RWPE1 (cell line): Measurements from ENCODE around the gene USE1.
"Not testable (repeated sequence)": the region's sequence is repeated elsewhere in the genome, so short reads cannot be mapped to it uniquely, and the experiment has no call there.

Experiments
- CTCF ChIA-PET: fragments of 350-600 bp; sonication (Branson Sonifier 250); formaldehyde crosslinking; extraction: SDS; loops from one replicate; lab custom pipeline; 2021; lab: Yijun Ruan, JAX
- POLR2A ChIA-PET: fragments of 400-600 bp; formaldehyde crosslinking; extraction: SDS; loops from one replicate; lab custom pipeline; 2020; ENCODE audit warnings: antibody characterized with exemption; ENCODE audit not compliant: low non-redundant PET; lab: Yijun Ruan, JAX
- DNase-seq: peaks from one replicate; pipeline ENCODE4 v3.0.0; 2012; ENCODE audit warnings: low spot score
- H3K27ac ChIP-seq: fragments of 450-650 bp; 2 replicates; pipeline ENCODE4 v1.5.1; 2017
- TF ChIP-seq, protein P1 (sequence below): fragments of 450-650 bp; conservative IDR thresholded peaks from 2 replicates; pipeline ENCODE4 v1.5.1; 2017; ENCODE audit warnings: low read depth, mild to moderate bottlenecking

Gene USE1

DNA sequence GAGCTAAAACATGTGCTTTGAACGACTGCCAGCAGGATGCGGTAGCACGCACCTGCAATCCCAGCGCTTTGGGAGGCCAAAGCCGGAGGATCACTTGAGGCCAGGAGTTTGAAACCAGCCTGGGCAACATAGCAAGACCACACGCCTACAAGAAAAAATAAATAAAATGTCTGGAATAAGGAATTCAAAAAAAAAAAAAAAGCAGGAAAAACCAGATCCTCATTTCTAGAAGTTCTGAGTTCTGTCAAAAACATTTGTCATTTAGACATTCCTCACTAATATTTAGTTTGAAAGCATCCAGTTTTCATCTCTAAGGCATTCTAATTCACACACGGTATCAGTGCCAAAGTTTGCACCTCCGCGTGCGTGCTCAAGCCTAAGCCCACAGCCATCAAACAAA, 36.9 kb upstream of the USE1 start:
- TF ChIP-seq, protein P1, sequence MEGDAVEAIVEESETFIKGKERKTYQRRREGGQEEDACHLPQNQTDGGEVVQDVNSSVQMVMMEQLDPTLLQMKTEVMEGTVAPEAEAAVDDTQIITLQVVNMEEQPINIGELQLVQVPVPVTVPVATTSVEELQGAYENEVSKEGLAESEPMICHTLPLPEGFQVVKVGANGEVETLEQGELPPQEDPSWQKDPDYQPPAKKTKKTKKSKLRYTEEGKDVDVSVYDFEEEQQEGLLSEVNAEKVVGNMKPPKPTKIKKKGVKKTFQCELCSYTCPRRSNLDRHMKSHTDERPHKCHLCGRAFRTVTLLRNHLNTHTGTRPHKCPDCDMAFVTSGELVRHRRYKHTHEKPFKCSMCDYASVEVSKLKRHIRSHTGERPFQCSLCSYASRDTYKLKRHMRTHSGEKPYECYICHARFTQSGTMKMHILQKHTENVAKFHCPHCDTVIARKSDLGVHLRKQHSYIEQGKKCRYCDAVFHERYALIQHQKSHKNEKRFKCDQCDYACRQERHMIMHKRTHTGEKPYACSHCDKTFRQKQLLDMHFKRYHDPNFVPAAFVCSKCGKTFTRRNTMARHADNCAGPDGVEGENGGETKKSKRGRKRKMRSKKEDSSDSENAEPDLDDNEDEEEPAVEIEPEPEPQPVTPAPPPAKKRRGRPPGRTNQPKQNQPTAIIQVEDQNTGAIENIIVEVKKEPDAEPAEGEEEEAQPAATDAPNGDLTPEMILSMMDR: no peak
- POLR2A ChIA-PET: no interaction called here
- DNase-seq: no peak
- no peak overlapping the region for H3K27ac ChIP-seq
- CTCF ChIA-PET: no interaction called here

DNA sequence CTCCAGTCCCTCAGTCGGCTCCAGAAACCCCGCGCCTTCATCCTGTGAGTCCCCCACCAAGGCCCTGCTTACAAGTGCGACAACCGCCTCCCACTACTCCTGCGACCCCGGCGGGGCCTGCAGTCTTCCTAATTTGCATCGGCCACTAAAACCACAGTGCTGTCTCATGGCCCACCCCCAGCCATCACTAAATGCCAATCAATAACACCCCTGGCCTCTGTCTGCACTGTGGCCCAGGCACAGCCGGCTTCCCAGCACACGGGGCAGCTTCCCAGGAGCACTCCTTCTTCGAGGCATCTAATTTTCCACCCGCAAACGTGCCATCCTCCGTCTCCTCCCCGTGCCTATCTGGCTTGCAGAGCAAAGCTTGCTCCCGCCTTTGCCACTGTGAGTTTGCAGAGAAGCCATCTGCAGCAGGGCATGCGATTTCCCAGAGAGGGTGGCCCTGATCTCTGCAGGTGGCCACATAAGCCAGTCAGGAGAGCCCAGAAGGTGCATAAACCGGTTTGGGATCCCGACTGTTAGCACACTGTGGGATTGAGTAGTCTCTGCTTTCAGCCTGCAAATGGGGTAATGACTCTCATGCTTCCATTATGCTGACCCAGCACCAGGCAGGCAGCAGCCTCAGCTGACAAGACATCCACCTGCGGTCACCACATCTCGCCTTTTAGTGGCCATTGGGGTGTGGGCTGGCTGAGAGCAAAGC, 34.0 kb upstream of the USE1 start:
- H3K27ac ChIP-seq: no peak overlapping the region; the same call in 1 of the 2 replicates
- CTCF ChIA-PET: no interaction called here
- no peak for DNase-seq
- TF ChIP-seq, protein P1: no peak
- POLR2A ChIA-PET: no interaction called here

DNA sequence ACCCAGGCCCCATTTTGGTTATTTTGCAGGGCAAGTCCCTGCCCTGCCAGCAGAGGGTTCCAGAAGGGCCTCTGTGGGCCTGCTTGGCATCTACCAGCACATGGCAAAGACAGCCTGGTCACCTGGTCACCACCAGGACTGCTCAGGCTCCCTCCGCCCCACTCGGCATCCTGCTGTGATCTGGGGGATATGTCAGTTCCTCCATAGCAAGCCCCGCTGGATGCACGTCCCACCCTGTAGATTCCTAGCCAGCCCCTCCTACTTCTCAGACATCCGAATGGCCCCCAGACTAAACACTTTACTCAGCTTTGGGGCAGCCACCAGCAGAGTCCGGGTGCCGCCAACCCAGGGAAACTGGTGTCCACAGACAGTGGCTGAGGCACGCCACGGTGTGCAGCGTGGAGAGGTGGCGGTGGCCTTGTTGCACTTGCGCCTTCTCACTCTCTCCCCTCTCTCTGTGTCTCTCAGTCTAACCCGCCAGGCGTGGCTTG, 31.8 kb upstream of the USE1 start:
- POLR2A ChIA-PET: no interaction called here
- no peak for DNase-seq
- CTCF ChIA-PET: no interaction called here
- TF ChIP-seq, protein P1: no peak
- H3K27ac ChIP-seq: peak overlapping the region; percentile 3; the same call in 1 of the 2 replicates

DNA sequence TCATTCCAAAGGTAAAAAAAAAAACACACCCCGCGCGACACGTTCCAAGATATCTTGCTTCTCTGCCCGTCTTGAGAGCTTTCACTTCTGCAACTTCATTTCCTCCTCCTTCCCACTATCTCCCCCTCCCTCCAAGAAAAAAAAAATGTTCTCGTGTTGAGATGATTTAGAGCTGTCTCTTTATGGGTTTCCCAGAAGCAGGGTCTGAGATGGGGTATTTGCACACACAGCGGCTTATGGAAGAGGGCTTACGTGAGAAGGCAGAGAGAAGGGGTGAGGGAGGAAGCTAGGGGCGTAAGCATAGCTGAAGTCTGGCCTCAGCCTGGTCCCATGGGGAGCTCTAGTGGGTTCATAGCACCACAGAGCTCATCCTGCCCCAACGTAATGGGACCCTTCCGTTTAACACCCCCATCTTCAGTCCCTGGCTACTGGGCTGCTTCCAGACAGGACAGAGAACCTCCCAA, 31.3 kb upstream of the USE1 start:
- no peak for DNase-seq
- ChIA-PET CTCF (no interaction called here), POLR2A (no interaction called here)
- H3K27ac ChIP-seq: peak overlapping the region; percentile 6; the same call in 1 of the 2 replicates
- TF ChIP-seq, protein P1: no peak

DNA sequence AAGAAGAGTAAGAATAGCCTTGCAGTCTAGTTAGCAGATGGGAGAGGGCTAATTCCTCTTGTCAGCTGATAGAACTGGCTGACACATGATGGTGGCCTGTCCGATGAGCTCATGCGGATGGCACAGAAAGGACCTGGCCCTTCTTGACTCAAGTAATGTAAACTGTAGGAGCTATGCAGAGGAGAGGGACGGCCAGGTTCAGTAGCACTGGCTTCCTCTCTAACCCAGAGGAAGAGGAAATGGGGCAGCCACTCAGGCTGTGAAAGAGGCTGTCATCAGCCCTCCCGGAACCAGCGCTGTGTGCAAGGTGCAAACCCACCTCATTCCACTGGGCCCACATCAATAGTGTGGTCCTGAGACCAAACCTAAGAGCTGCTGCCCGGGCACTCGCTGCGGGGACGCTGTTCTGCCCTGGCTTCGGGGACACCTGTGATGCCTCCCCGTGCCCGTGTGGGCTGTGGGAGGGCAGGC, 30.8 kb upstream of the USE1 start:
- TF ChIP-seq, protein P1: no peak
- POLR2A ChIA-PET: no interaction called here
- CTCF ChIA-PET: no interaction called here

DNA sequence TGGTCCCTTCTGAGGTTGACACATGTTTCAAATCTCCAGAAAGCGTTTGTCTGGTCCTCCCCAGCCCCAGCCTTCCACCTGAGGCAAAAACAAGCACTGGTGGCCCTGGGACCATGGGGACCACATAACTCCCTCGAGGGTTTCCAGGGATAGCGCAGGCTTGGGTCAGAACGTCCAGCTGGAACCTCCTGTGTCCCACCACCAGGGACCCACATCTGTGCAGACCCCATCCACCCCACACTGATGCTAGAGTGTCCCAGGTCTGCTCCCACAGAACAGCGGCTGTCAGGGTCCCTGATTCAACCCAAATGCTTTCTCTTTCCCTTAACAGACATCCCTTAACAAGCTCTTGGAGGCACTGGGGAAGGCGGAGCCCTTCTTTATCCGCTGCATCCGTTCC, 29.6 kb upstream of the USE1 start:
- ChIA-PET POLR2A (interaction anchor here (0.7 kb wide), 2 partner anchors 109 to 123 kb away, joined by 3 read pairs; no protein-coding TSS in a partner anchor), CTCF (no interaction called here)
- no peak for DNase-seq
- peak overlapping the region; percentile 5; the same call in 1 of the 2 replicates for H3K27ac ChIP-seq
- TF ChIP-seq, protein P1: no peak

More for the DNA sequence above, 30.8 kb upstream of the USE1 start:
- H3K27ac ChIP-seq: peak overlapping the region; percentile 6; the same call in 1 of the 2 replicates
- DNase-seq: no peak

DNA sequence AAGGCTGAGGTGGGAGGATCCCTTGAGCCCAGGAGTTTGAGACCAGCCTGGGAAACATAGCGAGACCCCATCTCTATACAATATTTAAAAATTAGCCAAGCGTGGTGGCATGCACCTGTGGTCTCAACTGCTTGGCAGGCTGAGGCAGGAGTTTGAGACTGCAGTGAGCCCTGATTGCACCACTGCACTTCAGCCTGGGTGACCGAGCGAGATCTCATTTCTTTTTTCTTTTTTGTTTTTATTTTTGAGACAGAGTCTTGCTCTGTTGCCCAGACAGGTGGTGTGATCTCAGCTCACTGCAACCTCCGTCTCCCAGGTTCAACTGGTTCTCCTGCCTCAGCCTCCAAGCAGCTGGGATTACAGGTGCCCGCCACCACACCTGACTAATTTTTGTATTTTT, 23.4 kb upstream of the USE1 start:
- POLR2A ChIA-PET, DNase-seq, H3K27ac ChIP-seq, CTCF ChIA-PET: not testable (repeated sequence)
